CD4-positive, alpha-beta T cell treated with Interleukin-4 for 1 hour (primary cell): ENCODE measurements around the gene MCRIP1.
"Not testable (repeated sequence)": the region's sequence is repeated elsewhere in the genome, so short reads cannot be mapped to it uniquely, and the experiment has no call there.

Experiments
- DNase-seq, 2 donors: peaks; one replicate each; pipeline ENCODE4 v3.0.0-alpha.2; 2020 to 2022

Gene MCRIP1

DNA sequence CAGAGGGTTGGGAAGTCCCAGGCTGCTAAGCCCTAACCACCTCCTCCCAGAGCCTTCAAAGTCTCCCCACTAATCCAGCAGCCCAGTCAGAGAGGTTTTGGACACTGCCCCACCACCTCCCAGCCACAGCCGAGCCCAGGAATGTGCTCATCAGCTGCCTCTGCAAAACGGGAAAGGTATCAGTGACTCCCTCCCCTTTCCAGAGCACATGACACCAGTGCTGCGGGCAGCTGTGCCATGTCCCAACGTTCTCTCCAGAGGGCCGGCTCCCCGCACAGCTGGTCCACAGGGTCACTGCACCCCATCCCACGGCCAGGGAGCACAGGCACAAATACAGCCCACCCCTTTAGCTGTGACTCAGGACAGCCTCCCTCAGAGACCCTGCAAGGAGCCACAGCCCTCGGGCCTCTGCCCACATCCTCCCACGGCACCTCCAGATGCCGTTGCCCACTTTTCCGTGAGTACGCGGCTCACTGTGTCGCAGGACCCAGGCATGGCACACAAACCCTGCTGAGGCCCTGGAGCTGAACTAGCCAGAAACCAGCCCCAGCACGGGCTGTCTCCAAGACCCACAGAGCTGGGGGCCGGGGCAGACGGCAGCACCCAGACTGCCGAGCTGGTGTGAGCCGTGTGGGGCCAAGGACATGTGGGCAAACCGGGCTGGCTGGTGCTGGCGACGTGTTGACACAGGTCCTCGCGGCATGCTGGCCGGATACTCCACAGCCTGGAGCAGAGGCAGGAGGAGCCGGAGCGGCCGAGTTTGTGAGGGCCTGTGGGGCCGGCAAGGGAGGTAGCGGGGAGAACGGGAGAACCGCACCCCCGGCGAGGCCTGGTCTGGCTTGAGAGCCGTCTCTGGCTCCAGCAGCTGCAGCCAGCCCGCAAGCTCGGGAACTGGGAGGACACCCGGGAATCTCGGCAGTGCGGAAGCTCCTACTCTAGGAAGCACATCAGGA lies 8.0 kb upstream of the MCRIP1 start:
- no peak for DNase-seq

DNA sequence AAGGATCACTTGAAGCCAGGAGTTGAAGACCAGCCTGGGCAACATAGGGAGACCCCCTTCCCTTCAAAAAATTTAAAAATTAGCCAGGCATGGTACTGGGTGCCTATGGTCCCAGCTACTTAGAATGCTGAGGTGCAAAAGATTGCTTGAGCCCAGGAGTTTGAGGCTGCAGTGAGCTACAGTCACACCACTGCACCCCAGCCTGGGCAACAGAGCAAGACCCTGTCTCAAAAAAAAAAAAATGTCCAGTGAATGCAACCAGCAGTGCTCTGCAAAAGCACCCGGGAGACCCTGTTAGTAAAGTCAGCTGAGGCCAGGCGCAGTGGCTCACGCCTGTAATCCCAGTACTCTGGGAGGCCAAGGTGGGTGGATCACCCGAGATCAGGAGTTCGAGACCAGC lies 7.0 kb upstream of the MCRIP1 start:
- not testable (repeated sequence) for DNase-seq

- DNase-seq: no peak
These were observed 6.2 kb upstream of the MCRIP1 start for GRCh38 chr17:81839301-81839700.

DNA sequence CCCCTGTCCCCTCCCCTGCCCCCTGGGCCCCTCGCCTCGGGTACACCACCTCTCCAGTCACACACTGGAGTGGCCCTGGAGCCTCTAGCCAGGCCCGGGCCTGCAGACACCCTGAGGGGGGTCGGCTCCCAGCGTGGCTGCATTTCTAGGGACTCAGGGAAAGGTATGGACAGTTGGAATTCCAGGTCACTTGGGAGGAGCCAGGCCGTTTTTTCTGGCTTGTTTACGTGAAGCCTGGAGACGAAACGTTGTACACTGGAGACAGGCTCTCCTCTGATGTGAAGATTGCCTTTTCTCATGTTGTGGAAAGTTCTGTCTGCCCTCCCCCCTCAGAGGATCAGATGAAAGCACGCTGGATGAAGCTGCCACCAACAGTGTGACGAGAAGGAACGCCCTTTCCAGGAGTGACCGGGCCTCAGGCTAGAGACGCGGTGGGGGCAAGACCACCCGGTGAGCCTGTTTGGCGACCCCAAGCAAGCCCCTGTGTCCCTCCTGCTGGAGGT lies 5.7 kb upstream of the MCRIP1 start:
- no peak for DNase-seq

- peak in 1 of 2 donors; percentile 44 for DNase-seq
These were observed 4.5 kb upstream of the MCRIP1 start for GRCh38 chr17:81837641-81838040.

DNA sequence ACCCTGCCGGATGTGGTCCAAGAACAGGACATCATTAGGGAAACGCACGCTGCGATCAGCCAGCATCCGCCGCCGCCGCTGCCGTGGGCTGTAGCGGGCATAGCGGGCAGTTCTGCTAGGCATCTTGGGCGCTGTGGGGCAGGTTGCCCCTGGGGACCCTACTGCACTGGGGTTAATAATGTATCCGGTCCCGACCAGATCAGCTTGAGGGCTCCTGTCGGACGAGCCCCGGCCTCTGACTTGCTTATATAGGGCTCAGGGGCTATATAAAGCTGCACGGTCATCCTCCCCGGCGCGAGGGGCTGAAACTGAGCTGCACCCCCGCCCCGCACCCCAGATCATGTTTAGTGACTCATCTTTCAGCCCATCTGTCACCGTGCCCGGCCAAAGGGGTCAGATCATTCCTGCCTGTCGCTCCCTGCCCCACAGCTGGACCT lies 1.8 kb upstream of the MCRIP1 start, which contains the start of gene PPP1R27:
Gene PPP1R27, minus strand, starts transcription at position 220 of the 437 bp plus-strand sequence. Its CDS starts 97 bp downstream, at position 123.
- no peak for DNase-seq

GRCh38 chr17:81833921-81834830 lies 1.1 kb upstream of the MCRIP1 start:
- no peak for DNase-seq

DNA sequence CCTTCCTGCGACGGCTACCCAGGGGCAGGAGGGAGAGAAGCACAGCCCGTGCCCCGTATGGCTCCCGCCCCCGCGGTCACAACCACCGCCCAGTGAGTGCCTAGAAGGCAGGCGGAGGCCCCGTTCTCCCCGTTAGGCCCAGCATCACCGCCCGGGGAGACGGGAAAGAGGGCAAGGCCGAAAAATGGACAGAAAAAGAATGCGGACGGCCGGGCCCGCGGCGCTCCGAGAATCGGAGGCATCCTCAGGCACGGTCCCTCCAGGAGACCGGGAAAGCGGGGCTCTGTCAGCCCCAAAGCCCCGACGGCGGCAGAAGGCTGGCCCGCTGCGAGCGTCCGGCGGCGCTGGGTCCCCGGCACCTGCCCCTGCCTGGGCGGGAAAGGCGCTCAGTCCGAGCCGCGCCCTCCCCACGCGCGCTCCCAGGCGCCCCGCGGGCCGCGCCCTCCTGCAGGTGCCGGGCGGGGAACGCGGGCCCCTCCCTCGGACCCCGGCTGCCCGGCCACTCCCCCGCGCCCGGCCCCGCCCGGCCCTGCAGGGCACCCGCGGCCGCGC lies 407 bp downstream of the MCRIP1 start:
- no peak for DNase-seq

DNA sequence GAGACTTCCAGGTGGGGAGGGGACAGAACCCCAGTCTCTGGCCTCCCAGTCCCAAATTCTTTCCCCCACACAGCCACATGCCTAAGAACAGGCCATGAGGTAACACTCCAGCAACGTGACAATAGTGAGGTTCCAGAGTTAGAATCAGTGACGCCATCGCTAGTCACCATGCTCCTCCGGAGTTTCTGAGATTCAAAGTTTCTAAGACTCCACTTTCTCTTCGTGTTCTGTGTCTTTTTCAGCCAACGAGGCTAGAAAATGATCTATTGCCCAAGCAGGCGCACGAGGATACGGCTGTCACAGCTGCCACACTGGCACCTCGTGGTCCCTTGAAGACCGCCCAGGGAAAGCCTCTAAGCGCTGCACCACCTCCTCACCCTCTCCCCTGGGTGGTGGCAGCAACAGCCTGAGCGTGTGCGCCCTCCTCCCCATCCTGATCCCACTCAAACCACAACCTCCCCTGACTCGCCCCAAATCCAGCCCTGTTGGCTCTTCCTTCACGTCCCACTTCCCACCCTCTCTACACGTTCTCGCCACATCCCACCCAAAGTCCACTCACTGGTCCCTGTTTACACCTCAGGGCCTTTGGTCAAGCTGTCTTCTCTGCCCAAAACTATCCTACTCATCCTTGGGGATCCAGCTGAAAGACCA lies 1.0 kb downstream of the MCRIP1 start:
- peak; percentile 44 to 45 for DNase-seq

- DNase-seq: no peak
These were observed 1.5 kb downstream of the MCRIP1 start for GRCh38 chr17:81831563-81831956.

GRCh38 chr17:81829858-81830257 lies 3.2 kb downstream of the MCRIP1 start:
- no peak for DNase-seq

DNA sequence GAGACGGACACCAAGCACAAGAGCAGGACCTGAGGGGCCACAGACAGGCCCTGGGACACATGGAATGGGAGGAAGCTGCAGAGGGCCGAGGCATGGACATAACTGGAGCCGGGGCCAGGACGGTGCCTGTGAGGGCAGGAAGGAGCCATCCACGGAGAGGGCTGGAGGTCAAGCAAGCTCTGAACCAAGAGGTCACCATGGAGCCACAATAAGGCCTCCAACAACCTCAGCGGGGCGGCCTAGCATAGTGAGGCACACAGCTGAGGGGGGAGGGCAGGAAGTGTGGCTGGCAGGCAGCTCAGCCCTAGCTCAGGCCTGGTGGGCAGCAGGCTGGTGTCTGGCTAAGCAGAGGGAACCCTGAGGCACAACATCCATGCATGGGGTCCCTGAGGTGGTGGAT lies 4.4 kb downstream of the MCRIP1 start:
- DNase-seq: no peak

GRCh38 chr17:81825841-81826466 lies 7.1 kb downstream of the MCRIP1 start:
- no peak for DNase-seq

DNA sequence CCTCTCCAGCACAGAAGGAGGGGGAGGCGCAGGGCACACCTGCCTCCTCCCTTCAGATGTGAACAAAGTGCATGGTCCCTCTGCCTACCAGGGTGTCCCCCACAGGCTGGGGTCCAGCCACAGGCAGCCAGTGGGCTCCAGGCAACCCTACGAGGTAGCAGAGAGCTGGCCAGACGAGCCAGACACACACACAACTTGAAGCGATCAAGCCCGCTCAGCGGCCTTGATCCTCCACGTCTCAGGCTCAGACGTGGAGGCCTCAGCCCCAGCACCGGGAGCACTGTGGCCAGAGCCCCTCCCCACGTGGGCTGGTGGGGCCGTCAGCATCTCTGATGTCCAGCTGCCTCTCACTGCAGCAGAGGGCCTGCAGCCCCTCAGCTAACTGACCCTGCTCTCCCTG lies 8.5 kb downstream of the MCRIP1 start:
- no peak for DNase-seq

DNA sequence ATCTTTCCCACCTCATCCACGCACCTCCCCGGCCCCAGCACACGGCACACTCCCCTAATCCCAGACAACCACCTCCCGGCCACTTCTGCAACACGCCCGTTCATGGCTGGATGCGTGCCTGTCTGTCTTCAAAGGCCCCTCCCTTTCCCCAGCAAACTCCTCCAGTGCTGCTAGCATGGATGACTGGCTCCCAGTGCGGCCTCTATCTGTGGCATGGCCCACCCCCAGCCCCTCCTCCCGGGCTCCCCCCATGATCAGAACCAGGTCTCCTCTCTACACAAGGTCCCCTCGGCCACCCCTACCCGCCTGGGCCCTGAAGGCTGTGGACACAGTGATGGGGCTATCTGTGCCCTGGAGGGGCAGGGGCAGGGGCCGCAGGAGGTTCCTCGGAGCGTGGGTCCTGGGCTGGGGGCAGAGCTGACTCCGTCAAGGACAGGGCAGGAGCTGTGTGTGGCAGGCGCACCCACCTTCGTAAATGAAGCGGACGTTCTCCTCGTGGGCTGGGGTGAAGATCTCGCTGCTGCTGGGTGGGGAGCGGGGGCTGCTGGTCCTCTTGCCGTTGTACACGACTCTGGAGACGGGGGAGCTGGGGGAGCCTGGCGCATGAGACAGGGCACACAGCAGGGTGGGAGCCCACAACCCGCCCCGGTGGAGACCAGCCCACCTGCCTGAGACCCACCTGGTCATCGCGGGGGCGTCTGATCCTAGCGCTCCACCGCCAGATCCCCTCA lies 9.1 kb downstream of the MCRIP1 start:
- DNase-seq: no peak

DNA sequence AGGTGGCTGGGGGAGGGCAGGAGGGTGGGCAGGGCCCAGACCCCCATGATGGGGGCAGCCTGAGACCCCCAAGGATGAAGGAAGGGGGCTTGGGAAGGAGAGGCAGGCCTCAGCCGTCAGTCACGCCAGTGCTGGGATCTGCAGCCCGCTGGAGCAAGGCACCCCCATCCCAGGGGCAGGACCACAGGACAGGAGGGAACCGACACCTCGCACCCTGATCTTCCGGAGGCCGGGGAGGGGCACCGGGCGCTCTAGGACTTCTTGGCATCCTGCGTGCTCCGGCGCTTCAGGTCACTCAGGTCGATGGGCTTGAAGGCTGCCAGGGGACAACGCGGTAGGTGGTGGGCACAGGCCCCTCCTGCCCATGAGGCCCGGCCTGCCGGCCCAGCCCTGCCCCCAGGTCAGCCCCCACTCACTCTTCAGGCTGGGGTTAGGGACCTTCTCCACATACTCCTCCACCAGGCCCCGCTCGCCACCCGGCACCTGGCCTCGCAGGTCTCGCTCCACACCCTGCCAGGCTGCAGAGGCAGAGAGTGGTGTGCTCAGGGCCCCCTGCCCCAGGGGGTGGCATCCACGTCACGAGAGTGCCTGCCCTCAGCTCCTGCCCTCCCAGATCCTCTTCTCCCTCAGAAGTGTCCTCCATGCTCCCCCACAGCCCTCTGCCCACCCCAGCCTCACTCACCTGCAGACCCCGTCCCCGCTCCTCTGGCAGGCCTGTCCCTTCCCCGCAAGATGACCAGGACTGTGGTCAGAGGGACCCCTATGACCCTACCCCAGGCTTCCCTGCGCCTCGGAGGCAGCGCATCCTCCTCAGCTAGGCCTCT lies 9.9 kb downstream of the MCRIP1 start:
- DNase-seq: no peak

GRCh38 chr17:81822312-81822637 lies 10.8 kb downstream of the MCRIP1 start:
- DNase-seq: no peak

GRCh38 chr17:81821603-81822311 lies 11.3 kb downstream of the MCRIP1 start:
- DNase-seq: no peak

DNA sequence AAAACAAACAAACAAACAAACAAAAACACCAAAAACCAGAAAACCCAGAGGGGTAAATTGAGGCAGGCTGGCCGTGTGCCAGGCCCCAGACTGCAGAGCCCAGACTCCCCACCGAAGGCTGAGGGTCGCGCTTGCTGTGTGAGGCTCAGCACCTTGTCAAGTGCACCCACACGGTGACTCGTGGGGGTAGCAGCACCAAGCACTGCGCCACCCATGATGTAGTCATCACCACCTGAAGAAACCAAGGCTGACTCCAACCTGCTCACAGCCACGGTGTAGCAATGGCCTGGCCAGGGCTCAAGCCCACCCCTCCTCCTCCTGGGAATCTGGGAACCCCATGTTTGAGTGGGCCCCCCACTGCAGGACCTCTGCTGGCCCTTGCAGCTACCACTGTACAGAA lies 11.9 kb downstream of the MCRIP1 start:
- no peak for DNase-seq

DNA sequence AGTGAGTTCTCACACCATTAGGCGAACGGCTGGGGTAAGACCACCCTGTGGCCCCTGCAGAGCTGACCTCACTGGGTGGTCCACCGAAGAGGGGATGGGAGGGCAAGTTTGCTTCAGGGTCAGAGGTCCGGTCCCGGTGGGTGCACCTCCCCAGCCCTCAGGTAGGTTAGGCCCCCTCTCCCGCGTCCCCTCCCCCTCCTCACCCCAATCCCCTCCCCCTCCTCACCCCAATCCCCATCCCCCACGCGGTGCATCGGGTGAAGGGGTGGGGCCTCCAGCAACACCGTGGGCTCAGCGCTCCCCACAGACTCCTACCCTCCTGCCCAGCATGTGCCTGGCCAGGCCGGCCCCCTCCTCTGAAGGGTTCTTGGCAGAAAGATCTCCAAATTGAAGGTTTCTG lies 13.4 kb downstream of the MCRIP1 start:
- DNase-seq: no peak
